NCI-H510A treated with DMSO at 0.1 percent for 48 hours (cell line): ENCODE results near the gene SIPA1L3.
"Not testable (repeated sequence)": the region's sequence is repeated elsewhere in the genome, so short reads cannot be mapped to it uniquely, and the experiment has no call there.

Source experiments
- DNase-seq: peaks from one replicate; lab custom pipeline; 2025; lab: John Stamatoyannopoulos, UW

SIPA1L3 gene

GRCh38 chr19:37920591-37921450 is 13.8 kb downstream of the SIPA1L3 start:
- DNase-seq = peak; percentile 24

GRCh38 chr19:37924573-37924972 is 17.6 kb downstream of the SIPA1L3 start:
- not testable (repeated sequence) for DNase-seq

GRCh38 chr19:37925212-37925611 is 18.2 kb downstream of the SIPA1L3 start:
- no peak for DNase-seq

GRCh38 chr19:37926255-37926654 is 19.2 kb downstream of the SIPA1L3 start:
- no peak for DNase-seq

GRCh38 chr19:37926711-37927110 is 19.7 kb downstream of the SIPA1L3 start:
- DNase-seq = no peak

GRCh38 chr19:37928527-37929286 is 21.7 kb downstream of the SIPA1L3 start:
- DNase-seq = peak; percentile 63

GRCh38 chr19:37929355-37929923 is 22.4 kb downstream of the SIPA1L3 start:
- peak; percentile 42 for DNase-seq

GRCh38 chr19:37930416-37930815 is 23.4 kb downstream of the SIPA1L3 start:
- no peak for DNase-seq

GRCh38 chr19:37931881-37932655 is 25.1 kb downstream of the SIPA1L3 start:
- peak; percentile 90 for DNase-seq

GRCh38 chr19:37932985-37933936 is 26.3 kb downstream of the SIPA1L3 start:
- peak; percentile 52 for DNase-seq

- no peak for DNase-seq
These were observed 26.9 kb downstream of the SIPA1L3 start for GRCh38 chr19:37933937-37934358.

GRCh38 chr19:37935341-37935740 is 28.3 kb downstream of the SIPA1L3 start:
- DNase-seq = no peak

GRCh38 chr19:37936166-37936565 is 29.2 kb downstream of the SIPA1L3 start:
- peak; percentile 31 for DNase-seq

GRCh38 chr19:37936886-37937285 is 29.9 kb downstream of the SIPA1L3 start:
- DNase-seq = no peak

GRCh38 chr19:37938353-37938752 is 31.3 kb downstream of the SIPA1L3 start:
- no peak for DNase-seq

- peak; percentile 37 for DNase-seq
These were observed 34.9 kb downstream of the SIPA1L3 start for GRCh38 chr19:37941782-37942515.

- DNase-seq = no peak
These were observed 35.5 kb downstream of the SIPA1L3 start for GRCh38 chr19:37942516-37942902.

- no peak for DNase-seq
These were observed 36.5 kb downstream of the SIPA1L3 start for GRCh38 chr19:37943480-37943879.

GRCh38 chr19:37946132-37946531 is 39.1 kb downstream of the SIPA1L3 start:
- DNase-seq = no peak

GRCh38 chr19:37947778-37948177 is 40.8 kb downstream of the SIPA1L3 start:
- DNase-seq = no peak
